C1 segment of cervical spinal cord (tissue), 14 donors: ENCODE measurements around the gene SSH2.
A peak's percentile ranks its signal among the peaks of the same experiment; 100 is the strongest.

Source experiments
- DNase-seq, 14 donors: peaks; one replicate each; lab custom pipeline; 2025; lab: John Stamatoyannopoulos, UW

The SSH2 gene

DNA sequence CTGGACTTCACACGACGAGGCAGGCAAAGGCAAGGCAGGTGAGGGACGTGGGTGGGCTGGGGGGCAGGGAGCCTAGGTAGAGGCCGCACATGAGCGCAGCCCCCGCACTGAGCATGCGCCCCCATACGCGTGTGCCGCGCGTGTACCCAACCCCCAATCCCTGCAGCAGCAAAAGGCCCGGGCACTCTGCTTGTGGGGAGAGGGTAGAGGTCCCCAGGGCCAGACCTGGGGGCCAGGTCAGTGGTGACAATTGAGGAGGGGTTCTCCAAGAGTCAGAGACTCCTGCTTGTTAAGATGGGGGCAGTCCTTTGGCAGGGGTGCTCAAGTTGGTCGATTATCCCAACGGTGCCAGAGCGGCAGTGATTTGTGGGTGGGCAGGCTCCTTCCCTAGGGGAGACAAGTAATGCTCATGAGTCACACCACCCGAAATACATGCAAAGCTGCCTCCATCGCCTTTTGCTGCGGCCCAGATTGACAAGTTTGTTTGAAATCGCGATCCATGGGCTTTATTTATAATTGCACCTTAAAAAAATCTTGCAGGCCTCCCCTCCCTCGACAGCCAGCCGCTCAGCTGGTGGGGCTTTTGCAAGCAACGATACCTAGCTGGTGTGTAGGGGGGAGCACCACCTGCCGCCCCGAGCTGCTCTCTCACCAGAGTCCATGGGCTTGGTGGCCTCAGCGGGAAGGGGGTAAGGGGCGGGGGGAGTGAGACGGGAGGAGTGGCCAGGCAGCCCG lies 339.4 kb downstream of the SSH2 start:
- peak in 2 of 14 donors; percentile 57 to 58 for DNase-seq

DNA sequence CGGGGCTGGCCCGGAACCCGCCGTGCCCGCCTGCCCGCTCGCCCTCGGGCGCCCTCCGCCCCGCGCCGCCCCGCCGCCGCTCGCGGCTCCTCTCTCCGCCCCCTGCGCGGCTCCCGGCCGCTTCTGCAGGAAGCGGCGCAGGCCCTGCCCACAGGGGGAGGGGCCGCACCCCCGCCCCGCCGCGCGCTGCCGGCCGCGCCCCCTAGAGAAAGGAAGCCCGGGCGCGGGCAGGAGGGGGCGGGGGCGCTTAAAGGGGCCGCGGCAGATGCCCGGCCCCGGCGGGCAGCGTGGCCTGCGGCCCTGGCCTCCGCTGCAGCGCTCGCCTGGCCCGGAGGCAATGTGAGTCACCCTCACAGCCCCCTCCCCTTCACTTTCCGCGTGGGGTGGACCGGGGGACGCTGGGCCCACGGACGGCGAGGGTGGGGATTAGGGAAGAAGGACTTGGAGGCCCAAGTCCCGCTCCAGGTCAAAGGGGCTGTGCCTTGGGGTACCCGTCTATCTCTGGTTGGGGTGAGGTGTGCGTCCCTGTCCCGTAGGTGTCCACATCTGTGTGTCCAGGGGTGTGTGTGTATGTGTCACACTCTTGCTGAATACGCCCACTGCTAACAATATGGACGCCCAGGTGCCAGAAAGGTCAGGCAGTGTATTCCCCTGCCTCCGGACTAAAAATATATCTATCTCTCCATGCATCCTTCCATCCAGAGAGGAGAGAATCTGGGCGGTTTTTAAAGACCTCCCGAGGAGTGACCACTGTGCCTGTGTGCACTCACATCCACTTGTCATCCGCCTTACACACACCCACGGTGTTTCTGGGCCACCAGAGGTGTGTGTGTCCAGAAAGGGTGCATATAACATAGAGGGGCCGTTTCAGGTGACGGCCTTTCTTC lies 340.3 kb downstream of the SSH2 start, which contains the start of gene GIT1:
Gene GIT1 (minus strand): TSS at position 125 of the 887 bp plus-strand sequence. CDS start 270 bp downstream, outside the sequence.
- peak in 12 of 14 donors; percentile 64 to 88 (median 72) for DNase-seq

DNA sequence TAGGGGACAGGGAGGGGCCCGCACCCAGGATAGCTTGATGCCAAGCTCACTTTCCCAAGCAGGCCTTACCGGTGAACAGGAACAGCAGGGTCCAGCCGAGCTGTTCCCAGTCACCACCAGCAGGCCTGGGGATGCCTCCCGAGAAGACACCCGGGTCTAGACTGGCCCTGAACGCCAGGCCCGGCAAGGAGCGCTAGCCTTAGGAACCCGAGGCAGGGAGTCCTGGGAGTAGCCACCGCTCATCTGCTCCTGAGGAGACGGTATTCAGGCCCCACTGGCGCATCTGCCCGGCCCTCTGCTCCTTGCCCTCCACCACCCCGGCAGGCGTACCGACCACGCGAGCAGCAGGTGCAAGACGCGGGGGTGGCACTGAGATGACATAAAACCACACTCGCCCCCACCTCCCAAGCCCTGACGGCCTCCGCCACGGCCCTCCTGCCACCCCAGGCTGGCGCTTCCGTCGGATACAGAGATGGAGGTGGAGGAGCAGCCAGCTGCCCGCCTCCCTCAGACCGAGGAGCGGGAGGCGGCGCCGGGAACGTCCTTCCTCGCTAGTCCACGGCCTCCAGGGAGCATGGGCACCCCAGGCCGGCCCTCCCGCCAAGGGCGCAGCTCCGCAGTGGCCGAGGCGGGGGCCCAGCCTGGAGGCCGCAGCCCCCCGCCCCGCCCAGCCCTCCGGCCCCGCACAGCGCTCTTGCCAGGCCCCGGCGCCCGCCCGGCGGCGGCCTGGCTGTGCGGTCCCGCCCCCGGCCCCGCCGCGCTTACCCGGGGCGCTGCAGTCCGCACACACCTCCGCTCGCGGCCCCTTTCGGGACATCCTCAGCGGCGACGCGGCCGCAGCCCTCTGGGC lies 341.2 kb downstream of the SSH2 start:
- DNase-seq, result peak in 6 of 14 donors; percentile 30 to 63 (median 46)

DNA sequence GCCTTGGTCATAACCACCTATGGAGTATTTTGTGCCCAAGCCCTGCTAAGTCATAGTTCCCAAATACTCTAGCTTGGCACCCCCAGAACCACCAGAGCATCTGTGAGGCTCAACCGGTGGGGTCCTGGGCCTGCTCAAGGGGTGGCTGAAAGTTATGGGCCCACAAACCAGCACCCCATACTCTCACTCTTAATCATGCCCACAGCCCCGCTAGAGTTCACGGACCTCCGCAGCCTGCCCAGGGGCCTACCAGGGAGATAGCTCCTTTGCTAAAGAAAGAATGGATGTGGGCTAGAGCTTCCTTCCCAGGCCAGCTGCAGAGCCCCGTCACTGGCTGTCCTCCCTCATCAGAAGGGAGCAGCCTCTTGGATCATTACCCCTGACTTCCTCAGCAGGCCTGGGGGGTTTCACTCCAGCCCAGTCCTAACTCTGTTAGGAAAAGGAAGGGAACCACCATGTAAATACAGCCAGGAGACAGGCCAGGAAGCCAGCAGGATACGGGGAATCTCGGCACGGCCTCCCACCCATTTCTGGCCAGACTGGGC lies 341.9 kb downstream of the SSH2 start:
- DNase-seq, result peak in 2 of 14 donors; percentile 8 to 39

DNA sequence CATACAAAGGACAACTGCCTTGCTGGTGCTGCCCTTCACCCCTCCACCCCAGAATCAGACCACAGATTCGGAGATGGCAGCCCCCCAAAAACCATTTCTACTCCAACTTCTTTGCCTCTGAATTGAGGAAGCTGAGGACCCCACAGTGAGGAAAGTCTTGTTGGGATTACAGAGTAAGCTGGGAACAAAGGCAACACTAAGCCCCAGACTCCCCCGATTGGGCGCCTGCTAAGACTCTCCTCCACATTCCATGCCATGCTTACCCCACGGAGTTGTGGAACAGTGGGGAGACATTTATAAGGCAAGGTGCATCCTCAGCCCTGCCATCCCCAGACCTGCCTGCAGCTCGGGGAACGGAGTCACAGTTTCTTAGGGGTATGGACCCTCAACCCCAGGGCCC lies 342.4 kb downstream of the SSH2 start:
- no peak for DNase-seq

DNA sequence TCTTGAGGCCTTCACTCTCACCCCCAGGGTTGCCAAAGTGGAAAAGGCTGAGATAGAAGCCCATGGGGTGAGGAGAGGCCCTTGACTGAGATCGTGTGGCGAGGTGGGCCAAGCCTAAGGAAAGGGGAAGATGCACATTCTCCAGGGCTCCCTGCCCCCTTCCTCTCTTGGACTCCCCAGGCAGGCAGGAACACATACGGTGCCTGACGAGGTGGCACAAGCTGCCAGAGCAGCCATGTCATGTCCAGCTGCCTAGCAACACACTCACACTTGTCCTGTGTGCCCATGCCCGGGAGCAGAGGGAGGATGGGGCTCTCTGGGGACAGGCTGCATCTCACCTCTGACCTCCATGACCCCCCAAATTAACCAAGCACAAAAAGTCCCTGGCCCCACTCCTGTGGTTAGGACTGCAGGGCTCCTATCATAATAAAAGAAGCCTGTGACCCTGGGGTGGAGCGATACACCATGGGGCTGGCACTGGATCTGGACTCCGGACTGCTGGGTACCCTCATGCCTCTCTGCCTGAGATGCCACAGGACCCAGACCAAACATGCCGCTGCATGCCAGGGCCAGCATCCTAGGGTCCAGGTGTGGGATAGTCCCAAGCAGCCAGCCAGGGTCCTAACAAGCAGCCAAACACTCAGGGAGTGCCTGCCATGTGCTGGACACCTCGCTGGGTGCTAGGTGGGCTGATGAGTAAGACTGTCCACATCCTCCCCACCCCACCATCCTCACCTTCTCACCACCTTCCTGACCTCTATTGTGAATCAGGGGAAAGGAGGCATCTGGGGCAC lies 343.2 kb downstream of the SSH2 start:
- DNase-seq, result no peak

DNA sequence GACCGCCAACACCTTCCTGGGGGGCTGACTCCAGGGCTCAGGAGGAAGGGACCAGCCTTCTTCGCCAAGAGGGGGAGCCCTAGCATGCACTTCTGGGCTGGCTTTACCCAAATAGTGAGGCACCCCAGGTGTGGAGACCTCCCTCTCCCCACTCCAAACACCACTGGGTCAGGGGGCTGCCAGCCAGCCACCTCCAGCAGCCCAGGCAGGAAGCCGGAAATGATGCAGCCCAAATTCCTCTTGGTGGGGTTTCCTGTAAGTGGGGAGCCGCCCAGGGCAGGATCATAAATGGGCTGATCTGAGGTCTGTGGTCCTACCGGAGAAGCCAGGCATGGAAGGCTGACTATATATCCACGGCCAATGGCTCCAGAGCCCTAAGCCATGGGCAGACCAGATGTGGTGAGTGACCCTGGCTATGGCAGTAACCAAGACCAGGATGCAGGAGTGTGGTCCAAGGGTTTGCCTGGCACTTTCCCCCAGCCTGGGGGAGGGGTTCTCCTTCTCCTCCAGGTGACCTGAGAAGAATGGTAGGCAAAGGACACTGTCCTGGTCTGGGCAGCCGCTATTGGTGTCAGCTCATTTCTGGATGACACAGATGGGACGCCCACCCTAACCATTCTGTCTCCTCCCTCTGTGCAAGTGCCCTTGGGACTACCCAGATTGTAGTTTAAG lies 344.8 kb downstream of the SSH2 start:
- no peak for DNase-seq

DNA sequence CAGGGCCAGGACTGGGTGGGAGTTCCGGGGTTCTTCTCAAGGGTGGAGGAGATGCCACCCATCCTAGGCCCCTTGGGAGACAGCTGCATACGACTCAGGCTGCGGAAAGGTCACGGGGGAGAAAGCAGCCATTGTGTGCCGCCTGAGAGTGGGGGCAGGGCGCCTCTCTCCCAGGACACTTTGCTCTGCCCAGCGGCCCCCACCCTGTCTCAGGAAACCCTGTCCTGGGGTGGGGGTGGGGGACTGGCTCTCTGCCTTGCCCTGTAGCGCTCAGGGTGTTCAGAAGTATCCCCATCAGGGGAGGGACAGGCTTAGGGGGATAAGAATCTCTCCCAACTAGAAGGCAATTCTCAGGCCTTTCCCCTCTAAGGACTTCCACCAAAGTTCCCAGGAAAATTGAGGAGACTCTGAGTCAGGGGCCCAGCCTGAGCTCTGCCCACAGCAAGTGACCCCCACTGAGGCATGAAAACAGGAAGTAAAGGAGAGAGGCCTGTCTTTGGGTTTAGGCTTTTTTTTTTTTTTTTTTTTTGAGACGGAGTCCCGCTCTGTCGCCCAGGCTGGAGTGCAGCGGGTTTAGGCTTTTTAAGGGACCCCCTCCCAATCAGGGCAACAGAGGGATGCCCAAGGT lies 345.5 kb downstream of the SSH2 start:
- peak in 11 of 14 donors; percentile 20 to 84 (median 68) for DNase-seq

DNA sequence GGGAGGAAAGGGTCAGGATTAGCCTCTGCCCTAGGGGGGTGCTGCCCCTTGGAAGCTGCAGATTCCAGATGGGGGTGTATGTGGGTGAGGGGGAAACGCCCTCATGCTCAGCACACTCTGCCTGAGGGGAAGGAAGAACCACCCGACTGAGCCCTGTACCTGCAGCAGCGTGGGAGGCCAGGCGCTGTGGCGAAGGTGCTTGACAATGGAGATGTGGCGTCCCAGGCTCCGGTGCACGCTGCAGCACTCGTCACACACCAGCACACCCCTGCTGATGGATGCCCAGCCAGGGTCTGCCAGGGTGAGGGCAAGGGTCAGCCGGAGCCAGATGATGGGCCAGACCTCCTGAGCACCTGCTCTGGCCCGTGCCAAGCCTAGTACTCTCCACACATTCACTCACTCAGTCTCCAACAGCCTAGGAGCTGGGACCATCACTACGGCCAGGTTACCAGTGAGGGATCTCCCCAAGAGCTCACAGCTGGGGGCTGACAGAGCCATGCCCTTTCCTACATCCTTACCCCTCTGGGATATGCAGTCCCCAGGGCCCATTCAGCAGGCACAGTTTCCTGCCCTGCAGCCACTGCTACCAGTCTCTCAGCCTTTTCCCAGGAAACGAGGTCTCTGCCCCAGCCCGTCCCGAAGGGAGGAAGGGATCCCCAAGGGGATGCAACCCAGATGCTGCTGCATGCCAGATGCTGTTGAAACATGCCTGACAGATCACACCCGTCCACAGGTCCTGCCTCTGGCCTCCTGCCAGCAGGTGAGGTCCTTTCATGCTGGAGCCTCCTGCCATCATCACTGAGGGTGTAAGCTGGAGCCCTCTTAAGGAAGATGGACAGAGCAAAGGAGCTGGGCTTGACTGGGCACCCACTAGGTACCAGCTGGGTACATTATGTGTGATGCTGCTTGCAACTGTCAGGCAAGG lies 346.4 kb downstream of the SSH2 start:
- no peak for DNase-seq

DNA sequence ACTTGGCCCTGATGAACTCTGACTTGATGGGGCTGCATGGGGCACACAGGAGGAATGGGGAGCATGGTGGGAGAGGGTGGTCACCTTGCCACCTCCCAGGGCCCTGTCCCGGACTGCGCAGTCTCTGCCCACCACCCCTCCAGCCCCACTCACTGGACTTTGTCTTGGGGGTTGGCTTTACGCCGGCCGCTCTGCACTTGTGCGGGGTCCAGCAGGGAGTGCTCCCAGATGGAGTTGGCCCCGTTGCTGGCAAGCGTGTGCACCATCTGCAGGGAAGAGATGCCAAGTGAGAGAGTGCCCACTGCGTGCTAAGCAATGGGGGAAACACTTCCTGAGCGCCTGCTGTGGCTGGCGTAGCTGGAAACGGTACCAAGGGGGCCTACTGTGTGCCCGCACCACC lies 347.3 kb downstream of the SSH2 start:
- peak in 12 of 14 donors; percentile 25 to 83 (median 66) for DNase-seq

DNA sequence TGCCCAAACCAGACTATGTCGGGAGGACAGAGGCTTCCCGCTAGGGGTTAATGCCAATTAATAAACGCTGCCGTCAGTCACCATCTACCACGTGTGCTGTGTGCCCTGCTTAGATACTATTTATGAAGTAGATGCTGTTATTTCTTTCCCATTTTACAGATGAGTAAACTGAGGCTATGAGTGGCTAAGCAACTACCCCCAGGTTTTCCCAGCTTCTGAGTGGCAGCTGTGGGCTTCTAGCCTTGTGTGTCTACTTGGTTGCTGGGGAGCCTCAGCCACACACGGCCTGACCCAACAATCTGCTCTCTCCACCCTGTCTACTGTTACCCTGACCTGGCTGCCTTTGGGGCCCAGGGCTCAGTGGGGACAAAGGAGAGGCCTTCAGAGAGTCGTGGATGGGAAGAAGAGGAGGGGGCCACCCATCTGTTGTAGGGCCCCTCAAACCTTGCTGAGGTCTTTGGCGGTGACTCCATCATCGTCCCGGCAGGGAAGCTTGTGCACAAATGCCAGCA lies 347.7 kb downstream of the SSH2 start:
- peak in 1 of 14 donors; percentile 49 for DNase-seq

DNA sequence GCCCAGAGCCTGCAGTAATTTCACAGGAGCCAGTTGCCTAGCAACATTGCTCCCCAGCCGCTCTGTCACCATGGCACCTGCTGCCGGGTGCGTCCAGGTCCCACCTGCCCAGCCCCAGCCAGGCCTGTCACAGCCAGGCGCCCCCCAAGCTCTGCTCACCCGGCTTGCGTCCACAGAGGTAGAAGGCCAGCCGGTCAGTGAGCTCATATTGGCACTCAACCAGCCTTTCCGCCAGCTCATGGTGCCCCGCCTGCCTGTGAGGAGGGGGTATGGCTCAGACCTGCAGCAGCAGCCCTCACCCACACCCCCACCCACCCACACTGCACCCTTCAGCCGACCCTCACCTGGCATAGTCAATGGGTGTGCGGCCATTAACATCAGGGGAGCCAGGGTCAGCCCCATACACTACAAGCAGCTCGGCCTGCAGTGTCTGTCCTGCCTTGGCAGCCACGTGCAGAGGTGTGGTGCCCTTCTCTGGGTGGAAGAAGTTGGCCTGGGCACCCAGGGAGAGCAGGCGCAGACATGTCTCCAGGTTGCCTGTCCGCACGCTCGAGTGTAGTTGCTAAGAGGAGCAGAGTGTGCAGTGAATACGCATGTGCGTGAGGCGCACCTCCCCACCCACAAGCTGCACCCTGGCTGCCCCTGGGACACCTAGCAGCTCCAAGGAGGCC lies 348.3 kb downstream of the SSH2 start:
- DNase-seq, result peak in 1 of 14 donors; percentile 47

DNA sequence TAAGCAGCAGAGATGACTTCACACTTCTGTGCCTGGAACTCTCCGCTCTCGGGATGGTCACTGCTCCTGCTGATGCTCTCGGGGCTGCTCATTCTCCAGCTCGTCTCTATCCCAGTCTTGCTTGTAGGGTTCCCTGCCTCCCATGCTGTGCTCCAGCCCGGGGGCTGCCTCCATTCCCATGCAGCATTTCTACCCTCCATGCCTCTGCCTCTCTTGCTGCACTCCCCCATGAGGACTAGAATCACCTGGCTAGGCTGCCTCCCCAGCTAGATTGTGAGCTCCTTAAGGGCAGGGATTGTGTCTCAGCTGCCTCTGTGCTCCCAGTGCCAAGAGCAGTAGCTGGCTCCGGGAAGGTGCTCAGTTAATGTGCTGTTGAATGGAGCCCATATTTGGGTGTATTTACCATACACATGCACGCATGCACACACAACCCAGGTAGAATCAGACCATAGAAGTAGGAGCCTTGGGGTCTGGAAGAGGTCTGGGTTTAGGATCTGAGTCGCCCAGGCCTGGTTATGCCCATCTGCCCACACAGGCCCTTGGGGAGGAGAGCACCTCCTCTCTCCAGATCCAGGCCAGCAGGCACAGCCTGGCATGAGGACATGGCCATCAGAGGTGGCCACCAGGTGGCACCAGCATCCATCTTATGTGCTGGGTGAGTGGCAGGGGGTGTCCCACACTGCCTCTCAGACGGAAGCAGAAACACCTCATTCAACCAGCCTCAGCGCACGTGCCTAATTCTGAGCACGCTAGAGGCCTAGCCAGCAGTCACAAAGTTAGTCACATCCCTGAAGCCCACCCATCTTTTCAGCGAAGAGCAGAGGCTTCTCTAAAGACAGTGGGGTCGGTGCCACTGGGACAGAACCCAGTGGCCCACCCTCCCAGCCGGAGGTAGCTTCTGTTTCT lies 349.9 kb downstream of the SSH2 start:
- DNase-seq, result peak in 13 of 14 donors; percentile 42 to 83 (median 76)

DNA sequence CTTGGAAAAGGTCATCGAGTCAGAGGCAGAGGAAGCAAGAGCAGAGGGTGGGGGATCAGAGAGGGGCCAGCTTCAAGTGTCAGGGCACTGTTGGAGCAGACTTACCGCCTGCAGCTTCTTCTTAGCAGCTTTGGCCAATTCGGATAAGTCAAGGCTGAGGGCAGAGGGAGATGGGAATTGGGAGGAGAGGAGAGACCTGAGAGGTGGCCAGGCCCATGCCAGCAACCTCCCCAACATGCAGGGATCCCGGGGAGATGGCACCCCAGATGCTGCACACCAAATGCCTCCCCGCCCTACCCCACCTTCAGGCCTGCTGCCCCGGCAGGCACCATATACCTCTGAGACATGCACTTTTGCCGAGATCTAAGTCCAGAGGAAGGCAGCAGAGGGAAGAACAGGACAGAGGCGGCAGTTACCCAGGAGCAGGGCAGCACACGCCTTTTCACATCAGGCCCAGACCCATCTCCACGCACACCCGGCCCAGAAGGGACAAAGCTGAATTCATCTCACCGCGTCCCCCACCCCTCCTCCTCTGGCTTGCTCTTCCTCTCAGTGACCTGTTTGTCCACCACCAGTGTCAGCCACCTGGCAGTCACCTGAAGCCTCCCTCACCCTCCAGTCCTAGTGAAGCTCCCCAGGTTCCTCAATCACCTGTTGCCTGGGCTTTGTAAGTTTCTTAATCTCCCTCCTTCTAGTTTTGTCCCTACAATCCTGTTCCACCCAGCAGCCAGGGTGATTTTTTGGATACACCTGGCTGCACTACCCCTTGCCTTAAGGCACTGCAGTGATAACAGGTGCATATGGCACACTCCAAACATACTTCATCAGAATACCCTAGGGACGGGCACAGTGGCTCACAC lies 351.2 kb downstream of the SSH2 start:
- no peak for DNase-seq
